Tibial nerve (tissue), 4 donors: ENCODE measurements around the gene NR4A3. TPM values are rescaled to one million over a fixed set of nuclear protein-coding genes. Genes with fewer than 3 reads are reported as not detected.

Experiments used
- DNase-seq, 2 donors: peaks; one replicate each; pipeline ENCODE4 v3.0.0-alpha.2; 2019; ENCODE audit warnings: low spot score in 2 of 2
- H3K27ac ChIP-seq, 4 donors: fragments of 200-600 bp; sonication (generic) in 3 of 4; one replicate each; pipeline ENCODE4 v1.5.1; 2017 to 2019; ENCODE audit warnings: mild to moderate bottlenecking in 1 of 4
- H3K27me3 ChIP-seq, 2 donors: fragments of 200-600 bp; sonication (generic) in 1 of 2; one replicate each; pipeline versions ENCODE4 v1.5.1 to v1.6.0; 2017 to 2019
- H3K36me3 ChIP-seq, 3 donors: fragments of 200-600 bp; sonication (generic); one replicate each; pipeline ENCODE4 v1.5.1; 2018 to 2019
- H3K4me1 ChIP-seq, 4 donors: fragments of 200-600 bp; sonication (generic) in 3 of 4; one replicate each; pipeline ENCODE4 v1.5.1; 2017 to 2019
- H3K4me3 ChIP-seq, 4 donors: fragments of 200-600 bp; sonication (generic) in 3 of 4; one replicate each; pipeline ENCODE4 v1.5.1; 2017 to 2019; ENCODE audit warnings: mild to moderate bottlenecking in 1 of 4, moderate library complexity in 1 of 4
- H3K9me3 ChIP-seq, 4 donors: fragments of 200-600 bp; sonication (generic) in 3 of 4; one replicate each; pipeline ENCODE4 v1.5.1; 2017 to 2019
- CTCF ChIP-seq, 5 experiments: fragments of 200-600 bp in 3 of 5; fragments of 450-650 bp in 2 of 5; sonication (generic) in 3 of 5; IDR thresholded peaks; one replicate each; pipeline ENCODE4 v1.5.1; 2016 to 2019; ENCODE audit warnings: antibody characterized with exemption in 5 of 5, mild to moderate bottlenecking in 3 of 5, moderate library complexity in 2 of 5
- EP300 ChIP-seq, 2 donors: sonication (generic); formaldehyde crosslinking; IDR thresholded peaks; one replicate each; pipeline ENCODE4 v1.6.1; 2017; ENCODE audit warnings: antibody characterized with exemption in 2 of 2, mild to moderate bottlenecking in 1 of 2
- POLR2A ChIP-seq, 2 donors: fragments of 450-650 bp; IDR thresholded peaks; one replicate each; pipeline ENCODE4 v1.6.1; 2017; ENCODE audit warnings: antibody characterized with exemption in 2 of 2, mild to moderate bottlenecking in 2 of 2, moderate library complexity in 2 of 2
- WGBS, 2 donors: methylation state at CpG; one replicate each; pipeline ENCODE4 v1.1.5; 2018; 5-methylcytosine and 5-hydroxymethylcytosine counted together
- total RNA-seq, 4 donors: library from RNA; depleted of rRNA; stranded (reverse); fragments of >200 nt; gene quantifications; one replicate each; pipeline ENCODE4 v1.1.0, GENCODE V29; 2016

NR4A3 gene
- total RNA-seq, 4 donors from 2014 or later: 3.0 to 12.7 (median 4.8) TPM

DNA sequence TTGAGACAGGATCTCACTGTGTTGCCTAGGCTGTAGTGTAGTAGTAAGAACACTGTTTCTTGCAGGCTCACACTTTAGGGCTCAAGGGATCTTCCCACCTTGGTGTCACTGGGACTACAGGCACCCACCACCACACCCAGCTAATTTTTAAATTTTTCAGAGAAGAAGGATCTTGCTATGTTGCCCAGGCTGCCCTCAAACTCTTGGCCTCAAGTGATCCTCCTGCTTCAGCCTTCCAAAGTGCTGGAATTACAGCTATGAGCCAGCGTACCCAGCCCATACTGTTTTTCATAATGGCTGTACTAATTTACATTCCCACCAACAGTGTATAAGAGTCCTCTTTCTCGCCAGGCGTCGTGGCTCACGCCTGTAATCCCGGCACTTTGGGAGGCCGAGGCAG, 89.9 kb downstream of the NR4A3 start:
- H3K4me1 ChIP-seq: peaks cover 0 to 15% (median 3%) of the 10 kb centered on the region in 4 donors
- H3K27me3 ChIP-seq: no peaks in the 10 kb centered on the region
- TF ChIP-seq EP300 (IDR thresholded peaks at IDR 0.05): no peak
- no peak for TF ChIP-seq CTCF (IDR thresholded peaks at IDR 0.05)
- TF ChIP-seq POLR2A (IDR thresholded peaks at IDR 0.05): no peak
- H3K36me3 ChIP-seq: peaks cover 0 to 33% (median 4%) of the 10 kb centered on the region in 3 donors
- DNase-seq: no peak
- H3K4me3 ChIP-seq: no peak overlapping the region
- WGBS, 2 donors: 98 to 99% methylated on average over 7 of the region's 7 CpGs
- H3K27ac ChIP-seq: no peak overlapping the region
- H3K9me3 ChIP-seq: no peaks in the 10 kb centered on the region

Other genes with a start within 250 kb of the NR4A3 start
- 10 to 100 TPM; 24.3 to 43.1 (median 33.7) TPM for gene STX17, start 84.8 kb downstream of the NR4A3 start, total RNA-seq